PC-3 (cell line): ENCODE results near the gene TRUB1. TPM values are rescaled to one million over a fixed set of nuclear protein-coding genes. Genes with fewer than 3 reads are reported as not detected.

Source experiments
- ATAC-seq: fragments of 200-7000 bp; cut with Tn5 transposase; 2 replicates; pipeline ENCODE4 v1.9.1; 2020; ENCODE audit warnings: mild to moderate bottlenecking, moderate library complexity
- BruUV-seq: library from RNA; stranded (reverse); fragments of 400-500 nt; replicated peaks from 2 replicates; lab custom pipeline; 2021; lab: Mats Ljungman, UMichigan
- CTCF ChIA-PET: fragments of 300-600 bp; sonication (Branson Sonifier 250); formaldehyde crosslinking; loops from one replicate; lab custom pipeline; 2022; ENCODE audit warnings: antibody characterized with exemption; lab: Charles Lee
- POLR2A ChIA-PET: fragments of 300-600 bp; sonication (Branson Sonifier 250); formaldehyde crosslinking; loops from one replicate; lab custom pipeline; 2022; ENCODE audit warnings: antibody characterized with exemption; ENCODE audit not compliant: unreplicated experiment; lab: Charles Lee
- DNase-seq: peaks from one replicate; pipeline ENCODE4 v3.0.0-alpha.2; 2015
- H2AFZ ChIP-seq: fragments of 300-600 bp; sonication (generic); 2 replicates; pipeline ENCODE4 v1.6.0; 2016; ENCODE audit warnings: antibody characterized with exemption, low read length
- H3F3A ChIP-seq: fragments of 300-600 bp; sonication (generic); one replicate; pipeline ENCODE4 v1.6.0; 2017; ENCODE audit warnings: antibody characterized with exemption, low read length, control low read depth, mild to moderate bottlenecking; ENCODE audit not compliant: unreplicated experiment
- H3K27ac ChIP-seq: fragments of 300-600 bp; sonication (generic); 2 replicates; pipeline ENCODE4 v1.5.1; 2016; ENCODE audit warnings: mild to moderate bottlenecking, low read length
- H3K27me3 ChIP-seq: fragments of 300-600 bp; sonication (generic); 2 replicates; pipeline ENCODE4 v1.6.1; 2016; ENCODE audit warnings: low read length, mixed read lengths
- H3K36me3 ChIP-seq: fragments of 300-600 bp; sonication (generic); 2 replicates; pipeline ENCODE4 v1.6.1; 2016; ENCODE audit warnings: low read depth, mixed run types, low read length, mixed read lengths
- H3K4me1 ChIP-seq: fragments of 300-600 bp; sonication (generic); 2 replicates; pipeline ENCODE4 v1.5.1; 2016; ENCODE audit warnings: low read length; ENCODE audit not compliant: insufficient read depth
- H3K4me2 ChIP-seq: fragments of 300-600 bp; sonication (generic); 2 replicates; pipeline ENCODE4 v1.6.0; 2016; ENCODE audit warnings: low read length
- H3K4me3 ChIP-seq: fragments of 300-600 bp; sonication (generic); 2 replicates; pipeline ENCODE4 v1.5.1; 2016; ENCODE audit warnings: mild to moderate bottlenecking, low read length, mixed read lengths
- H3K79me2 ChIP-seq: fragments of 300-600 bp; sonication (generic); 2 replicates; pipeline ENCODE4 v1.6.1; 2017; ENCODE audit warnings: low read length, mixed read lengths
- H3K9ac ChIP-seq: fragments of 300-600 bp; sonication (generic); 2 replicates; pipeline ENCODE4 v1.6.0; 2016; ENCODE audit warnings: mild to moderate bottlenecking, low read length
- H3K9me2 ChIP-seq: fragments of 300-600 bp; sonication (generic); replicated peaks from 2 replicates; pipeline ENCODE4 v1.6.1; 2016; ENCODE audit warnings: mixed run types, low read length, mixed read lengths
- H3K9me3 ChIP-seq: fragments of 300-600 bp; sonication (generic); 2 replicates; pipeline ENCODE4 v1.6.1; 2016; ENCODE audit warnings: low read length, mixed read lengths
- H4K20me1 ChIP-seq: fragments of 300-600 bp; sonication (generic); 2 replicates; pipeline ENCODE4 v1.6.1; 2016; ENCODE audit warnings: low read length, mixed read lengths
- EZH2 ChIP-seq: fragments of 300-600 bp; sonication (generic); IDR thresholded peaks from one replicate; pipeline ENCODE4 v1.6.1; 2017; ENCODE audit warnings: antibody characterized with exemption, mild to moderate bottlenecking, low read length; ENCODE audit not compliant: unreplicated experiment
- EZH2phosphoT487 ChIP-seq: fragments of 300-600 bp; sonication (generic); IDR thresholded peaks from 2 replicates; pipeline ENCODE4 v1.6.1; 2018; ENCODE audit warnings: mild to moderate bottlenecking, antibody characterized with exemption, low read length, borderline replicate concordance
- intact Hi-C: fragments of 100-400 bp; cut with micrococcal nuclease; formaldehyde crosslinking; loops from 2 replicates; pipeline ENCODE4 v1.9.0; 2023
- total RNA-seq: library from RNA; depleted of rRNA; stranded (reverse); fragments of >200 nt; gene quantifications from 2 replicates; pipeline ENCODE4 v1.2.3, GENCODE V29; 2014
- TF ChIP-seq, protein P1 (sequence below): fragments of 300-600 bp; sonication (generic); conservative IDR thresholded peaks from 2 replicates; pipeline ENCODE4 v1.5.1; 2017; ENCODE audit warnings: antibody characterized with exemption, low read depth, mild to moderate bottlenecking, low read length

TRUB1 gene
- total RNA-seq, 1 experiment from 2014 or later, result 28.0 TPM

DNA sequence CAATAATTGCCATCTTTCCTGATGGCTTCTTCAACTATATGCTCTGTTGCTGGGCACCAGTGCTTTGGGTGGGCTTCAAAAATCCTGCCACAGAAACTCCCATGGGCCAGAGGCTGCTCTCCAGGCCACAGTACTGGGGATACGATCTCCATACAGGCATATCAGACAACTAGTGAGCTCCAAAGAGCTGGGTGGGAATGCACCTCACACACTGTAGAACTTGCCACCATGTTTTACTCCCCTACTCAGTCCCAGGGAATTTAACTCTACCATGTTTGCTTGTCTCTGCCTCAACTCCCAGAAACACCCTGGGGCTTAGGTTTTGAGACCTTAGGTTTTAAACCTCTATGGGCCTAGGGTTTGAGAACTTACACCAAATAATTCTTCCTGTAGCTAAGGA, 20.5 kb upstream of the TRUB1 start:
- ATAC-seq (no peak), DNase-seq (no peak)
- ChIA-PET POLR2A (no interaction called here), CTCF (no interaction called here)
- Histone ChIP-seq H4K20me1 (no peaks in the 10 kb centered on the region), H3F3A (no peaks in the 10 kb centered on the region), H3K9ac (no peak overlapping the region), H2AFZ (no peak overlapping the region), H3K27me3 (no peaks in the 10 kb centered on the region), H3K79me2 (no peaks in the 10 kb centered on the region), H3K4me2 (no peak overlapping the region), H3K4me1 (peaks cover 8% of the 10 kb centered on the region), H3K9me3 (no peaks in the 10 kb centered on the region), H3K27ac (no peak overlapping the region), H3K9me2 (no peaks in the 10 kb centered on the region), H3K4me3 (no peak overlapping the region), H3K36me3 (no peaks in the 10 kb centered on the region)
- TF ChIP-seq EZH2phosphoT487 (no peak), EZH2 (no peak)
- TF ChIP-seq, protein P1, sequence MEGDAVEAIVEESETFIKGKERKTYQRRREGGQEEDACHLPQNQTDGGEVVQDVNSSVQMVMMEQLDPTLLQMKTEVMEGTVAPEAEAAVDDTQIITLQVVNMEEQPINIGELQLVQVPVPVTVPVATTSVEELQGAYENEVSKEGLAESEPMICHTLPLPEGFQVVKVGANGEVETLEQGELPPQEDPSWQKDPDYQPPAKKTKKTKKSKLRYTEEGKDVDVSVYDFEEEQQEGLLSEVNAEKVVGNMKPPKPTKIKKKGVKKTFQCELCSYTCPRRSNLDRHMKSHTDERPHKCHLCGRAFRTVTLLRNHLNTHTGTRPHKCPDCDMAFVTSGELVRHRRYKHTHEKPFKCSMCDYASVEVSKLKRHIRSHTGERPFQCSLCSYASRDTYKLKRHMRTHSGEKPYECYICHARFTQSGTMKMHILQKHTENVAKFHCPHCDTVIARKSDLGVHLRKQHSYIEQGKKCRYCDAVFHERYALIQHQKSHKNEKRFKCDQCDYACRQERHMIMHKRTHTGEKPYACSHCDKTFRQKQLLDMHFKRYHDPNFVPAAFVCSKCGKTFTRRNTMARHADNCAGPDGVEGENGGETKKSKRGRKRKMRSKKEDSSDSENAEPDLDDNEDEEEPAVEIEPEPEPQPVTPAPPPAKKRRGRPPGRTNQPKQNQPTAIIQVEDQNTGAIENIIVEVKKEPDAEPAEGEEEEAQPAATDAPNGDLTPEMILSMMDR, result no peak
- intact Hi-C loops, result no loop called here
- no TSS peak for BruUV-seq

DNA sequence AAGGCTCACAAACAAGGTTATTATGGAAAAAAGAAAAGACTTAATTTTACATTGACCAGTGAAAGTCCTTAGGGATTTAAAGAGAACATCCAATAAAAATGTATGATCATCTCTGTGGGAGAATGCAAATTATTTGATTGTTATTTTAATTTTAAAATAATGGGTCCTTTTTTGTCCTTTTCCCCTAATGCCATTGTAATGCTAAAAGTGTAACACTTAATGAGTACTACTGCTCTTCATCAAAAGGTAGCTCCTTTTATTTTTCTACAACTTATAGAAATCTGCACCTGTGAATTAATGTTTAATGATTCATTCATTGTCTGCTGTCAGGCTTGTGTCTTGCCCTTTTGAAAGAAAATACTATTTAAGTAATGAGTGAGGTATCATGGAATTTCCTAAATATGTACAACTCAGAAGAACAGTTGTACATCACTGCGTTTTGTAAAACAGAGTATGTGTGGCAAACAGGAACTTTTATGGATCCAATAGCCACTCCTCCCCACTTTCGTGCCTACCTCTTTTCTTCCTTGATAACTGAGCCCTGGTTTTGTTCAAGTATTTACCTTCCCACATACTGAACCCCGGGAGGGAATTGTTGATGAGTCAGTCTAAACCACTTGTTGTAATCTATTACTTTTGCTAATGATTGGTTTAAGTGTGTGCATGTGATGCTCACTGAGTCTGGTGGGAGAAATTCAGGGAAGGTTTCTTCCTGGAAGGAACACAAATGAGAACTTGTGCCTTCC, 19.9 kb upstream of the TRUB1 start:
- TF ChIP-seq EZH2phosphoT487 (no peak), EZH2 (no peak)
- TF ChIP-seq, protein P1, result no peak
- ChIA-PET POLR2A (no interaction called here), CTCF (no interaction called here)
- no peaks in the 10 kb centered on the region for H3K9me2 ChIP-seq
- H3K4me2 ChIP-seq, result 0 out of 2 replicates have a peak overlapping the region, but pooled peaks have one; percentile 2
- no peaks in the 10 kb centered on the region for H3K9me3 ChIP-seq
- no peaks in the 10 kb centered on the region for H3K27me3 ChIP-seq
- no peaks in the 10 kb centered on the region for H3K79me2 ChIP-seq
- no peak overlapping the region for H3K9ac ChIP-seq
- H3K4me3 ChIP-seq, result no peak overlapping the region
- no peak overlapping the region; the same call in 1 of the 2 replicates for H2AFZ ChIP-seq
- peaks cover 8% of the 10 kb centered on the region for H3K4me1 ChIP-seq
- no TSS peak for BruUV-seq
- H3K27ac ChIP-seq, result peak overlapping the region; percentile 13; the same call in 1 of the 2 replicates
- H4K20me1 ChIP-seq, result no peaks in the 10 kb centered on the region
- ATAC-seq, result peak; percentile 57
- H3F3A ChIP-seq, result no peaks in the 10 kb centered on the region
- no peaks in the 10 kb centered on the region for H3K36me3 ChIP-seq
- peak; percentile 49 for DNase-seq
- intact Hi-C loops, result no loop called here

DNA sequence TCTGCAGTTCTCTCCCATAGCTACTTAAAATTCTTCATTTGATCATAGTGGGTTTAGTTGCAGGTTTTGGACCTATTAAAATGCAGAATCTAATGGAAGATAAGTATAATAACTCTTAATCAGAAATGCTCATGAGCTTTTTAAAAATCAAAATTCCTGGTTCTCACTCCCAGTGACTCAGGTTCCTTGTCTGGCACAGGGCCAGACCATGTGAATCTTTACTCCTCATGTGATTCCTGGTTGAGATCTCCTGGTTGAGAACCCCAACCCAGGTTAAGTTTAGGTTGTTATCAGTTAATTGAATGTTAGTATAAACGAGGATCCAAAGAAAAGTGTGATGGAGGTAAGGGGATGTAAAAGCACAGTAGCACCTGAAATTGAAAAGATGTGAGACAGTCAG, 17.5 kb upstream of the TRUB1 start:
- POLR2A ChIA-PET, result no interaction called here
- intact Hi-C loops, result no loop called here
- Histone ChIP-seq H3K4me3 (no peak overlapping the region), H3K4me2 (no peak overlapping the region), H3K9ac (no peak overlapping the region), H3K27ac (no peak overlapping the region), H4K20me1 (no peaks in the 10 kb centered on the region), H3K27me3 (no peaks in the 10 kb centered on the region), H3K4me1 (peaks cover 12% of the 10 kb centered on the region), H2AFZ (no peak overlapping the region), H3K79me2 (no peaks in the 10 kb centered on the region), H3K36me3 (no peaks in the 10 kb centered on the region), H3K9me2 (no peaks in the 10 kb centered on the region), H3K9me3 (no peaks in the 10 kb centered on the region), H3F3A (no peaks in the 10 kb centered on the region)
- TF ChIP-seq, protein P1, result no peak
- TF ChIP-seq EZH2phosphoT487 (no peak), EZH2 (no peak)
- DNase-seq (peak; percentile 20), ATAC-seq (no peak)
- BruUV-seq, result no TSS peak
- CTCF ChIA-PET, result no interaction called here
